GM18861 (cell line): ENCODE results near the gene WSCD1.

Experiments
- ATAC-seq: cut with Tn5 transposase; IDR thresholded peaks from one replicate; pipeline ENCODE4 v1.9.1; 2021; ENCODE audit not compliant: unreplicated experiment

Gene WSCD1

GRCh38 chr17:6084311-6085161, 14.4 kb downstream of the WSCD1 start:
- ATAC-seq: no peak

GRCh38 chr17:6085812-6086211, 15.6 kb downstream of the WSCD1 start:
- no peak for ATAC-seq

- ATAC-seq: no peak
These were observed 16.6 kb downstream of the WSCD1 start for GRCh38 chr17:6086603-6087400.

- no peak for ATAC-seq
These were observed 18.0 kb downstream of the WSCD1 start for GRCh38 chr17:6088141-6088540.

- ATAC-seq: no peak
These were observed 20.1 kb downstream of the WSCD1 start for GRCh38 chr17:6090253-6090652.

GRCh38 chr17:6092182-6092902, 22.2 kb downstream of the WSCD1 start:
- no peak for ATAC-seq

GRCh38 chr17:6092903-6093468, 22.8 kb downstream of the WSCD1 start:
- ATAC-seq: no peak

- no peak for ATAC-seq
These were observed 24.3 kb downstream of the WSCD1 start for GRCh38 chr17:6094453-6094852.

GRCh38 chr17:6094926-6095325, 24.7 kb downstream of the WSCD1 start:
- ATAC-seq: no peak

GRCh38 chr17:6095501-6095900, 25.3 kb downstream of the WSCD1 start:
- no peak for ATAC-seq

GRCh38 chr17:6096201-6097004, 26.2 kb downstream of the WSCD1 start:
- no peak for ATAC-seq

GRCh38 chr17:6097005-6097279, 26.8 kb downstream of the WSCD1 start:
- no peak for ATAC-seq

GRCh38 chr17:6098050-6098822, 28.1 kb downstream of the WSCD1 start:
- ATAC-seq: no peak

- no peak for ATAC-seq
These were observed 28.6 kb downstream of the WSCD1 start for GRCh38 chr17:6098823-6099180.

- ATAC-seq: no peak
These were observed 29.3 kb downstream of the WSCD1 start for GRCh38 chr17:6099492-6099891.

- no peak for ATAC-seq
These were observed 30.0 kb downstream of the WSCD1 start for GRCh38 chr17:6100146-6100545.

- ATAC-seq: no peak
These were observed 30.8 kb downstream of the WSCD1 start for GRCh38 chr17:6100891-6101500.

- no peak for ATAC-seq
These were observed 31.5 kb downstream of the WSCD1 start for GRCh38 chr17:6101706-6102105.

GRCh38 chr17:6102615-6103014, 32.4 kb downstream of the WSCD1 start:
- ATAC-seq: no peak
